LoVo (cell line): Measurements from ENCODE around the gene RAPGEF2.
A peak's percentile ranks its signal among the peaks of the same experiment; 100 is the strongest.
"Not testable (repeated sequence)": the region's sequence is repeated elsewhere in the genome, so short reads cannot be mapped to it uniquely, and the experiment has no call there.

Experiments
- DNase-seq: peaks from one replicate; pipeline ENCODE4 v3.0.0-alpha.2; 2016; ENCODE audit warnings: low spot score

RAPGEF2 gene

DNA sequence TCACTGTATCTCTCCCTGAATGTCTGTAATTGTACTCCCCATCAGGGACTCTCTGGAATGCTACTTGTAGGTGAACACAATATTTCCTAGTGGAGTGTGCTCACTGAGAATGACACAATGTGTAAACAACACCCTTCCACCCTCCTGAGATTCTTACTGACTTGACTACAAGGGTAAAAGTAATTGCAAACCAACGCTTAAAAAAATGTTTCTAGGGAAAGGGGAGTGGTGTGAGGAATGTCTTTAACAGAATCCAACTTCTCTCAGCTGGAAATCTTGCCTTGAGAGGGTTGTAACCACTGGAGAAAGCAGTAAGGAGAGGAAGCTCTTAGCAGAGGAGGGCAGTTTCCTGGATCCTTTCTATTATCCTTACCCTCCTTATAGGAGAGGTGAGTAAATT, 5.1 kb upstream of the RAPGEF2 start:
- DNase-seq = no peak

DNA sequence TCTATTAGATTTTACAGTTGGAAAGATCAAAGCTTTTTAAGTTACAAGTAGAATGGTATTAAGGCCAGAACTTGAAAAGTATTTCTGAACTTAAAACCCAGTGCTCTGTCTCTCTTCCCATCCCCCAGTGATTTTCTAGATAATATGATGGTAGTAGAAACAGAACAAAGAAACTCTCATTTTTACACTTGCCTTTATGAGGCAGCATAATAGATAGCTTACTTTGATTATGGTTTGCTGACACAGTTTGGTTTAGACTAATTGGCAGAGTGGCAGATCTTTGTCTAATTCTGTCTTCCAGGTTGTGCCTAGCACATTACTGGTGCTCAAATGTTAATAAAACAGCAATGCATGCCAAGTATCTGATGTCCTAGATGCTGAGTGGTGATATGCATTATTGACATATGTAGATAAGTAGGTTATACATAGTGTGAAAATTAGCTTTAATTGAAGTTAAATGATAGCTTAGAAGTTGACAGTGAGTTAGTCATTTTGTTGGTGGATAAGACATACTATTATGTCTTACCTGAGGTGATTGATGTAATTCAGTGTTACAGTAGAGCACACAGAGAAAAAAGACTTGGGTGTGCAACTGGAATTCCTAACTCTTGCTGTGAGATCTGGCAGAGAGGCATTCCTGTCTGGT, 4.3 kb upstream of the RAPGEF2 start:
- no peak for DNase-seq

DNA sequence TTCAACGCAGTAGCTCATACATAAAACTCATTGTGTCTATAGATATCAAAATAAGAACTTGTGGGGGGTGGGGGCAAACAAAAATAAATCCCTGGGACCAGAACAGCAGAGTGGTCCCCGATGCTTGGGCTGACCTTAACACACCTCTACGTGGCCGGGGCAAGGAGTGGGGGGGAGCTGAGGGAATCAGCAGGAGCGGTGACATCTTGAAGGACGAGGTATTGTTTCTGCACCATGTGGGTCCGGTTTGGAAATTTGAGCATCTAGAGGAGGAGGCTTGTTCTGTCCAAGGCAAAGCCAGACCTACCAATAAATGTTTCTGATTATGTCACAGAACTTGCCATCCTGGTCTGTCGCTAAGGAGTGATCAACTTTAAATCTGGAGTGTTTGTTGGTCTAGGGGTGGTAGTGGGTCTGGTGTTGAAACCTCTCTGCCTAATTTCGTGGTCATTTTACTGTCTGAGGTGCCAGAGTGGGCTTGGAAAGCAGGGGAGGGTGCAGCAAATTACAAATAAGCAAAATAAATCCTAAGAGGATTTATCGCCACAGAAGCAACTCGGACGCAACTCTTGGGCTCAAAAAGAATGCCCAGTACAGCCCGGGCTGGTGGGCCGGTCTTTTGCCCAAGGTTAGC, 774 bp upstream of the RAPGEF2 start:
- no peak for DNase-seq

DNA sequence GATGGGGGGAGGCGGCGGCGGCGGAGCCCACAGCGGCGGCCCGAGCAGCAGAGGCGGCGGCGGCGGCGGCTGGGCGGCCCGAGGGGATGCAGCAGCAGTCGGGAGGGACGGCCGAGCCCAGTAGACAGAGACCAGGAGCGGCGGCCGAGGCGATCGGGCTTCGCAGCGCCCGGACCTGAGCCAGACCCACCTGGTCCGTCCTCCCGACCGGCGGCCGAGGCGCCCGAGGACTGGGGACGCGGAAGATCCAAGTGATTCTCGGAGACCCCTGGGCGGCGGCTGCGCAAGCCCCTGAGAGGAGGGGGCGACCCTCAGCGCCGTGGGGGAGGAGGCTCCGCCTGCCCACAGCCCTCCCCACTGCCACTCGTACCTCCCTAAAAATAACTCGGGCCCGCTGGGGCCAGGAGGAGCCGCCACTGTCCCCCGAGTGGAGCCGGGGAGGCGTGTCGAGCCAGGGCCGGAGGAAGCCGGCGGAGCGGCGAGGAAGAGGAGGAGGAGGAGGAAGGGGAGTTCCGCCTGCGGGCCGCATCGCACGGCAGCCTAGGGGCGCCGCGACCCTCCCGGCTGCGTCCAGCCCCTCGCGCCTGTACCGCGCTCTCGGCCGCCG, 608 bp downstream of the RAPGEF2 start:
- DNase-seq = peak; percentile 11

DNA sequence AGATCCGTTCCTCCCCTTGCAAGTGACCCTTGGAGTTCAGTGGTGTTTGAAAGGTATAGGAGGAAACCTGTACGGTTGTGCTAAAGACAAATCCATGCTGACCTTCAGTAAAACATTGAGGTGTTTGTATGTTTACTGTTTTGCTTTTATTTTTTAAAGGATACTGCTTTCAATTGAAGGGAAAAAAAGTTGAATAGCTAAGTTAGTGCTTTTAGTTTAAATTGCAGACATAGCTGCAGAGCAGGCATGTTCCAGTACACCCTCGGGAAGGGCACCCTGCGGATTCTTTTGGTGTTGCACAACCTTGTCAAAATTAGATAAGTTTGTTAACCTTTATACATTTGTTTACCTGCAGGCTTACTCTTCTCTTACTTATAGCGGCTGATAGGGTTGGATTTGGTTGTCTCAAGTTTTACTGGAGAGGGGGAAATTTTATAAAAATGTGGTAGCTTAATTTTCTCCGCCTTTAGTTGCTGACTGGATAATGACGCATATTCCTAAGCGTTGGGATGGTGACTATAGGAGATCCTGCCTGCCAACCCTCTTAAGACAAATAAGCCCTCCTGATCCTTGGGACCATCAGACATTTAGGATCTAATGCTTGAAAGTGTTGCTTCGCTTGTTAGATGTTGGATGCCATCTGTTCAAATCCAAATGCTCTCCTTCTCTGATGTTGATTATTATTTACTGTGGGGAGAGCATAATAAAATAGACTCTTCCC, 2.0 kb downstream of the RAPGEF2 start:
- DNase-seq = peak; percentile 42

DNA sequence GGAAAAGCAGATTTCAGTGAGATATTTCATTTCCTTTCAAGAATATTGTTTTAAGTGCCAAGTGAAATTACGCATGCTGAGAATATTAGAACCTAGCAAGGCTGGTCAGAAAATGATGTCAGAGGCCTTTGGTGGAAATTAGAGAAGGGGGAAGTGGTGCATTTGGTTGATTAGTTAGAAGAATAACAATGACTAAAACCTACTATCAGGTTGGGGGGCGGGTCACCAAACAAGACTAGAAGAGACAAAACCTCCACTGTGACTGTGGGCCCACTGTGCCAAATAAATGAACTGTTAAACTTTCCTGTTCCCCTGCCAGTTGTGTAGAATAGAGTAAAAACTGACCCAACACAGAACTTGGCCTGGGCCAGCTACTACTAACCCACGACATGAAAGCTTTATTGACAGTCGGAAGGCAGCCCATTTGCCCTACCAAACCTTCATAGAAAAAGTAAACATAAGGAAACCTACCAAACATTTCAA, 2.9 kb downstream of the RAPGEF2 start:
- DNase-seq = no peak

DNA sequence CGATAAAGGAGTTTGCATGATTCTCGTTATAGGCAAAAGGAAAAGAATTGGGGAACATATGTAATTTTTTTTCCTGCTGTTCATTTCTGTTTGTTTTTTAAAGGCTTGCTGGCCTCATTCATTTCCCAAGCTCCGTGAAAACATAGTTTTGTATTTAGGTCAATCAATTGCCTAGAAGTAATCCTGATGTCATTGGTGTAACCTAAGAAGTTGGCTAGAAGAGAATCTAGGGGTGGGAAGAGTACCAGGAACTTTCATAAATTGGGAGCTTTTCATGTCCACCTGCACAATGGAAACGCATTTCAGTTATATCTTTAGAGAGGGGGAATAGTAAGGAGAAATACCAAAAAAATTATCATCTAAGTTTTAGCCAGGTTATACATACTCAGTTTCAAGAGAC, 3.8 kb downstream of the RAPGEF2 start:
- no peak for DNase-seq

DNA sequence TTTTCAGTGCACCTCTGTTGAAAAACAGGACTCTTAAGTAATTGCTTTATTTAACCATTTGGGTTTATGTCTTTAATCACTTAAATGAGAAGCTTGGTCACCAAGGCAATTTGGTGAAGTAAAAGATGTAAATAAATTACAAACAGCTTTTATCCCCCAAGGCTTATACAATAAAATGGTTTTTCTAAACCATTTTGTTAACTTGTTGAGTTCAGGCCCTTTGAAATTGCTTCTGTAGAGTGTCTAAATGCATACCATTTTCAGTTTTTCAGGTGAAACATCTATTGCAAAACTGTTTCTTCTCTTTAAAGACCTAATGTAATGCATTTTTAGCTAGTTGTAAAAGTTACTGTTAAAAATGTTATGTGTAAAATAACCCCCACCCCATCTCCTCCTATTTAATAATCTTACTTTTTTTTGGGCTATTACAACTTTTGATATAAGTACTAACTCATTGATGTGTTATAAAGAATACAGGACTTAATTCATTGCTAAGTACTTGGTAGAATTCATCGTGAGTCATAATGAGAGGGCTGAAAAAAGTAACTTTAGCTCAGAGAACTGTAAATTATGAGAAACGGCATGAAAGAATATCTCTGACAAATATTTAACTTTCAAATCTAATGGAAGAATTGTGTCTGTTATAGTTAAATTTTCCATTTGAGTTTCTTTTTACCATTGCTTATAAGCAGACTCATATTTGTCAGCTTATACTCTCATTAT, 4.5 kb downstream of the RAPGEF2 start:
- DNase-seq = no peak

DNA sequence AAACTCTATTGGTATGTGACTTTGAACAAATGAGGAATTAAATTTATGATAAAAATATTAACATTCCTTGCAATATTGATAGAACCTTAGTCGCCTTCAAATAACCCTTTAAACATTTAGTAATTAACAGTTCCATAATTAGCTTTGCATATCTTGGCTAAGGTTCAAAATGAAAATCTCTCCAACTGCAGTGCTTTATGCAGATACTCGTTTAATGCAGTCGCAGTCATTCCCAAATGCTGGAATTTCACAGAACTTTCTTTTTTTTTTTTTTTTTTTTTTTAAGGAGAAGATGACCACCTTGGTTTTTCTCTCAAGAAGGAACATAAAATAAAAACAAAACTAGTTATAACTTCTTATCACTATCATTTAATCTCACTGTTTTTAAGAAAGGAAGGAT, 5.2 kb downstream of the RAPGEF2 start:
- DNase-seq = no peak

DNA sequence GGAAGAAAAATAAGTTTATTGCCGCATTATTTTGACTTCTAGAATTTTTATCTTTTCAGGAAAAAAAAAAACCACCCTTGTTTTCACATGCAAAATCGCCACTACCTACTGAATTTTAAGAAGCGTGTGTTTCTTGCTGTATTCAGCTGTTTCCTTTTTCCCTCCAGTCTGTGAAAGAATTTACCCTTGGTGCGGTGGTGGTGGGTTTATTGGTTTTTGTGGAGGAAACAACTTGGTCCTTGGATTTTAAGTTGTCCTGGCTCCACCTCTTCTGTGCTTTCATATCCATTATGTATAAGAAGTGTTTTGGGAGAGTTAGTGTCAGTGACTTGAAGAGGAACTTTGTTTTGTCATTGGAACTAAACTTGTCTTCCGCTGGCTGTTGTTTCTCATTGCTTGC, 8.1 kb downstream of the RAPGEF2 start:
- DNase-seq = no peak

DNA sequence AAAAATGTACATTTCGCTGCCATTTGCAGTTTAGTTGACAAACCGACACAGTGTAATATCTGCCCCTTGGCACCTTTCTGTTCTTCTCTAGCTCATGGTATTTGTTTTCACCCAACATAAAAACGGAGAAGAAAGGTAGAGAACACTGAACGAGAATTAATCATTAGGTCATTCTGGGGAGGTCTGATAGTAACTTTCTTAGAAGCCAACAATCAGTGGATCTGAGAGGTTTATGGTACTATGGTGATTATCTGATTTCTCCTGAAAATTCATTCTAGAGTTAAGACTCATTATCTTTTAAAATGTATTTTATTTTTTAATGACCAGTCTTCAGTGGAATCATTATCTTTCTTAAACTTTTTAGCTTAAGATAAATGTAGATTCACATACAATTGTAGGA, 8.5 kb downstream of the RAPGEF2 start:
- no peak for DNase-seq

DNA sequence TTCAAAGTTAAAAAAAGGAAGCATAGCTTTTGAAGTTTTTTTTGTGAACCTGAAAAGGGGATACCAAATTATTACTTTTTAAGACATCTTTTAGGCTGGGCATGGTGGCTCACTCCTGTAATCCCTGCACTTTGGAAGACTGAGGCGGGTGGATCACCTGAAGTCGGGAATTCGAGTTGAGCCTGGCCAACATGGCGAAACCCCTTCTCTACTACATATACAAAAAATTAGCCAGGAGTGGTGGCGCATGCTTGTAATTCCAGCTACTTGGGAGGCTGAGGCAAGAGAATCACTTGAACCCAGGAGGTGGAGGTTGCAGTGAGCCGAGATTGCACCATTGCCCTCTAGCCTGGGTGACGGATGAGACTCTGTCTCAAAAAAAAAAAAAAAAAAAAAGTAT, 10.5 kb downstream of the RAPGEF2 start:
- not testable (repeated sequence) for DNase-seq

DNA sequence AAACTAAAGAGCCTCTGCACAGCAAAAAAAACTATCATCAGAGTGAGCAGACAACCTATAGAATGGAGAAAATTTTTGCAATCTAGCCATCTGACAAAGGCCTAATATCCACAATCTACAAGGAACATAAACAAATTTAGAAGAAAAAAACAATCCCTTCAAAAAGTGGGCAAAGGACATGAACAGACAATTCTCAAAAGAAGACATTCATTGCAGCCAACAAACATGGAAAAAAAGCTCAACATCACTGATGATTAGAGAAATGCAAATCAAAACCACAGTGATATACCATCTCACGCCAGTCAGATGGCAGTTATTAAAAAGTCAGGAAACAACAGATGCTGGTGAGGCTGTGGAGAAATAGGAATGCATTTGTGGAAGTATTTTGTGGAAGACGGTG, 13.2 kb downstream of the RAPGEF2 start:
- DNase-seq = not testable (repeated sequence)

DNA sequence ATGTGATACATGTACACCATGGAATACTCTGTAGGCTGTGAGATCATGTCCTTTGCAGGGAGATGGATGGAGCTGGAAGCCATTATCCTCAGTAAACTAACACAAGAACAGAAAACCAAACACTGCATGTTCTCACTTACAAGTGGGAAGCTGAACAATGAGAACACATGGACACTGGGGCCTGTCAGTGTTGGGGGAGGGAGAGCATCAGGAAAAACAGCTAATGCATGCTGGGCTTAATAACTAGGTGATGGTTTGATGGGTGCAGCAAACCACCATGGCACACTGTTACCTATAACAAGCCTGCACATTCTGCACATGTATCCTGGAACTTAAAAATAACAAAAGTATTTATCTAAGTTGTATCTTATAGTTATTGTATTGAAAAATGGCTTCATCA, 13.8 kb downstream of the RAPGEF2 start:
- DNase-seq = not testable (repeated sequence)

DNA sequence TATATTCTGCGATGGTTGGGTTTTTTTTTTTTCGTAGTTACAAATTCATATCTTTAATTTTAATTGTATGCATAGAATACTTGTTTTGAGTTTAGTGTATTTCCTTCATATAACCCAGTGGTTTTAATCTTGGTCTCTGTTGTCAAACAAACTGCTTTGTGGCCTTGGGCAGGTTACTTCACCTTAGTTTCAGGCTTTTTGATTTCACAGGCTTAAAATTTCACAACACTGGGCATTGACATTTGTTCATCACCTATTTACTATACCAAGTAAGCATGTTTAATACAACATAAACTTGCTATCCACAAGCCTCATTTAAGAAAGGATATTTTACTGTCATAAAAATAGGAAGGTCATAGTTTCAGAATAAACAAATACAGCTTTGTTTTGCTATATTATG, 14.7 kb downstream of the RAPGEF2 start:
- no peak for DNase-seq

DNA sequence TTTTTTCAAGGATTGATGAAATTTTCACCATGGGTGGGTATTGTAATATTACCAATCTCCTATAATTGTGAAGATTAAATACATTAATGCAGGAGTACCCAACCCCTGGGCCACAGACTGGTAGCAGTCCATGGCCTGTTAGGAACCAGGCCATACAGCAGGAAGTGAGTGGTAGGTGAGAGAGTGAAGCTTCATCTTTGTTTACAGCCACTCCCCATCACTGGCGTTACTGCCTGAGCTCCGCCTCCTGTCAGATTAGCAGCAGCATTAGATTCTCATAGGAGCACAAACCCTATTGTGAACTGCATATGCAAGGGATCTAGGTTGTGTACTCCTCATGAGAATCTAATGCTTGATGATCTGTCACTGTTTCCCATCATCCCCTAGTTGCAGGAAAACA, 15.1 kb downstream of the RAPGEF2 start:
- no peak for DNase-seq

DNA sequence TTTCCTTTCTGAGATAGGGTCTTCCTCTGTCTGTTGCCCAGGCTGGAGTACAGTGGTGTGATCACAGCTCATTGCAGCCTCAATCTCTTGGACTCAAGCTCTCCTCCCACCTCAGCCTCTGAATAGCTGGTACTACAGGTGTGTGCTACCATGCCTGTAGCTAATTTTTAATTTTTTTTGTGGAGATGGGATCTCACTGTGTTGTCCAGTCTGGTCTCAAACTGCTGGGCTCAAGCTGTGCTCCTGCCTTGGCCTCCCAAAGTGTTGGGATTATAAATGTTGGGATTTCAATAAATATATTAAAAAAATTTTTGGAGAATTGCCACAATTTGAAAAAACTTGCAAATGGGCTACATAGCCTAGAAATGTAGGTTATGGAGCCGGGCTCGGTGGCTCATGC, 18.5 kb downstream of the RAPGEF2 start:
- DNase-seq = no peak

DNA sequence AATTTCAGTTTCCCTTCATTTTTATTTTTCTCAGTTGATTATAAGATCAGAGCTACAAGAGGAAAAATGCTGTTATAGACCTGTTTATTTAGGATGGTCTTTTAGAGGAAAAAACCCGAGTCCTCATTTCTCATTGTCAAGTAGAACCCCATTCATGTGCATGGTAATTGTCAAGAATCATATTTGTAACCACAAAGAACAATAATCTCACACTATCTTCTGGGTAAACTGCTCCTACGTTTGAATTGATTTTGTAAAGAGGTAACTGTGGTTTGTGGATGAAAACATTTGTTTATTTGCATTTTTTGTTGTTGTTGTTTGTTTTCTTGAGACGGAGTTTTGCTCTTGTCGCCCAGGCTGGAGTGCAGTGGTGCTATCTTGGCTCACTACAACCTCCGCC, 23.8 kb downstream of the RAPGEF2 start:
- no peak for DNase-seq

DNA sequence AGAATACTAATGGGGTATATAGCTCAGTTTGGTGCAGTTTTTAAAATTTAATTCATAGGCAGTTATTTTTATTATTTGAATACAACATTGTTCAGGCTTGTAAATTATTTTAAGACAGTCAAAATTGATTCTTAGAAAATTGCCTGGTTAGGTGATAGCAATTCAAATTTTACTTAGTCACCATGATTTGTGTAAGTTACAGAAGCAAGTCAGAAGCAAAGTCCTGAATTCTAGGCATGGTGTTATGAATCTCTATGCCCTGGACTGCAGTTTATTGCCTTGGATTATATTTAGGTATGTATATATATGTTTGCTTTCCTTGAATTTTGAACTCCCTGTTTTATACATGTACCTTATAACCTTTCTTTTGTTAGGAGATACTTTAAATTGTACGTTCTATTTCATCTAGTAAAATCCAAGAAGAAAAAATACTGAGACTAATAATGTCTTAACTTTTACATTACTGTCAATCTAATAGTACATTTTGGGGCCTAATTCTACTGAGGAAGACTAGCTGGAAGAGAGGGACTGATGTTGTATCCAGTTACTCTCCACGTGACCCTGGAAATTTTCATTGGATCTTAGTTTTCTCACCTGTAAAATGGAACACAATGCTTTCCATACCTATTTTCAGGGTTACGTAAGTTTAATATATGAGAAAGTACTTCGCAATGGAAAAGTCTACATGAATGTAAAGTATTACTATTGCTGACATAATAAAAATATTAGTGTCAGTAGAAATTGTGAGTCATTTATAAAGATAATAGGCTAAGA, 25.1 kb downstream of the RAPGEF2 start:
- DNase-seq = no peak

DNA sequence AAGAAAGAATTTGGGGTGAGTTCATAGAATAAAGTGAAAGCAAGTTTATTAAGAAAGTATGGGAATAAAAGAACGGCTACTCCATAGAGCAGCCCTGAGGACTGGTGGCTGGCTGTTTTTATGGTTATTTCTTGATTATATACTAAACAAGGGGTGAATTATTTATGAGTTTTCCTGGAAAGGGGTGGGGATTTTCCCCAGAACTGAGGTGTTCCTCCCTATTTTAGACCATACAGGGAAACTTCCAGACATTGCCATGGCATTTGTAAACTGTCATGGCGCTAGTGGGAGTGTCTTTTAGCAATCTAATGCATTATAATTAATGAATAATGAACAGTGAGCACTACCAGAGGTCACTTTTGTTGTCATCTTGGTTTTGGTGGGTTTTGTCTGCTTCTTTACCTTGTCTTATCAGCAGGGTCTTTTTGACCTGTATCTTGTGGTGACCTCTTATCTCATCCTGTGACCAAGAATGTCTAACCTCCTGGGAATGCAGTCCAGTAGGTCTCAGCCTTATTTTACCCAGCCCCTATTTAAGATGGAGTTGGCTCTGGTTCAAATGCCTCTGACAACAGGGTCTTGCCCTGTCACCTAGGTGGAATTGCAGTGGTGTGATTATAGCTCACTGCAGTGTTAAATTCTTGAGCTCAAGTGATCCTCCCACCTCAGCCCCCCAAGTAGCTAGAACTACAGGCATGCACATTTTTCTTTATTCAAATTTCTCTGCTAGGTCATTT, 27.1 kb downstream of the RAPGEF2 start:
- DNase-seq = no peak

DNA sequence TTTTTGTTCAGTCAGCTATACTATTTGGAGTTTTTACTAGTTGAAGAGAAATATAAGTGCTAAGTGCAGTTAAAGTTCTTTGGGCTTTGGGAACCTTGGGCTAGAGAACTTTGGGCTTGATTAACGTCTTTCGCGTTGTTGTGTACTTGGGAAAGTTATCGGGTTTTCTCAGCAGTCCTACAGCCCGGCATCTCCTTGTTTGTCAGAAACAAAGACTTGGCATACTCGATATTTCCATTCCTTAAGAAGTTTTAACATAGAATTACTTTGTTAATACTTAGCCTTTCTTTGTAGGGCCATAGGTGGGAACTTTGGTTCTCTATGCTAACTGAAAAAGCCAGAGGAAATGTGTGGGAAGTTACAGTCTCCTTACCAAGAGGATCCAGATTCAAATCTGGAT, 28.7 kb downstream of the RAPGEF2 start:
- no peak for DNase-seq
